H9 (cell line): ENCODE data around the gene PPP2R5B. TPM values are rescaled to one million over a fixed set of nuclear protein-coding genes. Genes with fewer than 3 reads are reported as not detected.

Experiments
- DNase-seq: peaks from one replicate; pipeline ENCODE4 v3.0.0-alpha.2; 2017
- H2AFZ ChIP-seq: one replicate; pipeline ENCODE4 v1.6.1; 2013; ENCODE audit warnings: mild to moderate bottlenecking, low read length, control low read depth, moderate library complexity
- H2AK5ac ChIP-seq: 2 replicates; pipeline ENCODE4 v1.6.1; 2013; ENCODE audit warnings: low read length, control low read depth, mixed read lengths; ENCODE audit not compliant: insufficient read length
- H2BK120ac ChIP-seq: one replicate; pipeline ENCODE4 v1.6.1; 2013; ENCODE audit warnings: low read depth, mild to moderate bottlenecking, low read length, control low read depth, inconsistent platforms; ENCODE audit not compliant: poor library complexity, severe bottlenecking
- H2BK12ac ChIP-seq: 2 replicates; pipeline ENCODE4 v1.6.1; 2013; ENCODE audit warnings: low read length, control low read depth, mixed read lengths, low read depth; ENCODE audit not compliant: insufficient read length
- H2BK15ac ChIP-seq: 2 replicates; pipeline ENCODE4 v1.6.1; 2013; ENCODE audit warnings: low read depth, low read length, control low read depth
- H2BK20ac ChIP-seq: one replicate; pipeline ENCODE4 v1.6.1; 2013; ENCODE audit warnings: low read depth, mild to moderate bottlenecking, low read length, control low read depth, inconsistent platforms; ENCODE audit not compliant: poor library complexity, severe bottlenecking
- H2BK5ac ChIP-seq: 2 replicates; pipeline ENCODE4 v1.6.1; 2013; ENCODE audit warnings: low read length, control low read depth, mixed read lengths; ENCODE audit not compliant: insufficient read length
- H3K14ac ChIP-seq: 2 replicates; pipeline ENCODE4 v1.6.1; 2013; ENCODE audit warnings: low read length, control low read depth; ENCODE audit not compliant: insufficient read depth
- H3K18ac ChIP-seq: 2 replicates; pipeline ENCODE4 v1.6.1; 2013; ENCODE audit warnings: low read depth, mild to moderate bottlenecking, mixed read lengths, low read length, control low read depth; ENCODE audit not compliant: insufficient read length
- H3K23ac ChIP-seq: 2 replicates; pipeline ENCODE4 v1.6.1; 2013; ENCODE audit warnings: low read length, control low read depth, mixed read lengths, low read depth; ENCODE audit not compliant: insufficient read length
- H3K23me2 ChIP-seq: 2 replicates; pipeline ENCODE4 v1.6.1; 2013; ENCODE audit warnings: low read depth, mild to moderate bottlenecking, mixed read lengths, low read length, control low read depth; ENCODE audit not compliant: insufficient read length, poor library complexity, severe bottlenecking
- H3K27ac ChIP-seq: 2 replicates; pipeline ENCODE4 v1.5.1; 2013; ENCODE audit warnings: low read length, control low read depth, mixed read lengths, low read depth; ENCODE audit not compliant: insufficient read length
- H3K27me3 ChIP-seq: 2 replicates; pipeline ENCODE4 v1.6.1; 2013; ENCODE audit warnings: low read length, control low read depth, inconsistent platforms; ENCODE audit not compliant: insufficient read depth
- H3K4ac ChIP-seq: 2 replicates; pipeline ENCODE4 v1.6.1; 2013; ENCODE audit warnings: low read depth, mild to moderate bottlenecking, control low read depth, inconsistent platforms, low read length, moderate library complexity
- H3K4me1 ChIP-seq: 2 replicates; pipeline ENCODE4 v1.6.1; 2013; ENCODE audit warnings: low read length, control low read depth, inconsistent platforms; ENCODE audit not compliant: insufficient read depth
- H3K4me2 ChIP-seq: 2 replicates; pipeline ENCODE4 v1.6.1; 2013; ENCODE audit warnings: low read length, control low read depth, mixed read lengths; ENCODE audit not compliant: insufficient read length, insufficient read depth
- H3K56ac ChIP-seq: 2 replicates; pipeline ENCODE4 v1.6.1; 2013; ENCODE audit warnings: low read depth, mild to moderate bottlenecking, mixed read lengths, low read length, control low read depth; ENCODE audit not compliant: insufficient read length
- H3K79me1 ChIP-seq: 2 replicates; pipeline ENCODE4 v1.6.1; 2013; ENCODE audit warnings: low read depth, mild to moderate bottlenecking, moderate library complexity, low read length, control low read depth, inconsistent platforms; ENCODE audit not compliant: insufficient read depth, poor library complexity, severe bottlenecking
- H3K79me2 ChIP-seq: 2 replicates; pipeline ENCODE4 v1.6.1; 2013; ENCODE audit warnings: low read length, control low read depth, inconsistent platforms; ENCODE audit not compliant: insufficient read depth
- H3K9ac ChIP-seq: 2 replicates; pipeline ENCODE4 v1.6.1; 2013; ENCODE audit warnings: low read length, control low read depth, mixed read lengths; ENCODE audit not compliant: insufficient read length; ENCODE audit errors: extremely low read depth
- H3K9me3 ChIP-seq: one replicate; pipeline ENCODE4 v1.6.1; 2013; ENCODE audit warnings: low read depth, low read length, inconsistent platforms; ENCODE audit not compliant: control insufficient read depth
- H3T11ph ChIP-seq: one replicate; pipeline ENCODE4 v1.6.1; 2013; ENCODE audit warnings: mild to moderate bottlenecking, low read length, control low read depth, inconsistent platforms
- H4K20me1 ChIP-seq: one replicate; pipeline ENCODE4 v1.6.1; 2013; ENCODE audit not compliant: control insufficient read depth, insufficient read length, insufficient read depth
- H4K5ac ChIP-seq: 2 replicates; pipeline ENCODE4 v1.6.1; 2013; ENCODE audit warnings: low read depth, mild to moderate bottlenecking, mixed read lengths, low read length, control low read depth; ENCODE audit not compliant: insufficient read length
- H4K8ac ChIP-seq: replicated peaks from 2 replicates; pipeline ENCODE4 v1.6.1; 2013; ENCODE audit warnings: low read length, control low read depth, mixed read lengths, low read depth; ENCODE audit not compliant: insufficient read length
- H4K91ac ChIP-seq: 2 replicates; pipeline ENCODE4 v1.6.1; 2013; ENCODE audit warnings: low read depth, mild to moderate bottlenecking, moderate library complexity, mixed read lengths, low read length, control low read depth; ENCODE audit not compliant: insufficient read length
- H3K27ac Mint-ChIP-seq, 3 experiments: 2 replicates in 2 of 3; 3 replicates in 1 of 3; pipeline ENCODE4 v1.8.0; 2020 to 2021; ENCODE audit warnings: mixed read lengths in 3 of 3, mild to moderate bottlenecking in 1 of 3, moderate library complexity in 1 of 3
- H3K27me3 Mint-ChIP-seq: 2 replicates; pipeline ENCODE4 v1.8.0; 2021; ENCODE audit warnings: low read depth, mild to moderate bottlenecking, moderate library complexity, mixed read lengths
- H3K36me3 Mint-ChIP-seq, 3 experiments: 2 replicates in 2 of 3; 3 replicates in 1 of 3; pipeline ENCODE4 v1.8.0; 2020 to 2021; ENCODE audit warnings: low read depth in 3 of 3, mixed read lengths in 3 of 3; ENCODE audit not compliant: insufficient read depth in 1 of 3
- H3K4me1 Mint-ChIP-seq, 2 experiments: 2 replicates each; pipeline ENCODE4 v1.8.0; 2020; ENCODE audit warnings: mixed read lengths in 2 of 2
- H3K4me3 Mint-ChIP-seq, 2 experiments: 2 replicates in 1 of 2; 3 replicates in 1 of 2; pipeline ENCODE4 v1.8.0; 2020 to 2021; ENCODE audit warnings: mild to moderate bottlenecking in 2 of 2, mixed read lengths in 2 of 2, moderate library complexity in 1 of 2
- H3K9me3 Mint-ChIP-seq, 2 experiments: 2 replicates in 1 of 2; 3 replicates in 1 of 2; pipeline ENCODE4 v1.8.0; 2020; ENCODE audit warnings: mild to moderate bottlenecking in 2 of 2, mixed read lengths in 2 of 2, moderate library complexity in 1 of 2
- WGBS: extraction: QIAGEN DNeasy Blood & Tissue Kit; methylation state at CpG from one replicate; pipeline ENCODE4 v1.1.7; 2013; ENCODE audit warnings: missing lambda C conversion rate, low lambda C conversion rate, mixed read lengths; ENCODE audit not compliant: insufficient read length; ENCODE audit errors: extremely low coverage; 5-methylcytosine and 5-hydroxymethylcytosine counted together
- total RNA-seq: library from RNA; stranded (reverse); gene quantifications from 2 replicates; pipeline ENCODE4 v1.2.1, GENCODE V29; 2021
- TF ChIP-seq, protein P1 (sequence below): fragments of 200-600 bp; sonication (generic); conservative IDR thresholded peaks from 3 replicates; pipeline ENCODE4 v1.8.0; 2021; ENCODE audit warnings: antibody characterized with exemption, mild to moderate bottlenecking

Gene PPP2R5B
- total RNA-seq, 1 experiment from 2014 or later, result 6.3 TPM

DNA sequence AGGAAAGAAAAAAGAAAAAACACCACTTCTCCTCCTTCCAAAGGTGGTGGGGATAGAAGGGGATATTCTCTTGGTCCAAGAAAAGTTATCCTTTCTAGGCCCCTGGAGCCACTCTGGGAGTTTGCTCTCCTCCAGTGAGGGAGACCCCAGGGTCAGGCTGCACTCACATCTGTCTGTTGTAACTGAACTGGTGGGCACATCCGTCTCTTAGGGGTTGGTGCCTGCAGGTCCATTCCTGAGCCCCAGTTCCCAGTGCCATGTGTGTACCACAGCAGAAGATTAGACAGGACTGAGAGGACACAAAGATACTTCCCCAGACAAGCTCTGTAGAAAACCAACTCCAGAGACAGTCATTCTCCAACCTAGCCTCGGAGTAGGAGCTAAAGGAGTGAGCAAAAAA is 4.4 kb upstream of the PPP2R5B start:
- Histone ChIP-seq H3K14ac (no peak overlapping the region), H2BK20ac (no peak overlapping the region), H3K4me2 (no peak overlapping the region), H3K23ac (no peak overlapping the region), H3K4me1 (no peaks in the 10 kb centered on the region), H3K27ac (no peak overlapping the region), H4K8ac (no peak overlapping the region), H3K9me3 (no peaks in the 10 kb centered on the region), H4K5ac (no peak overlapping the region), H2BK5ac (no peak overlapping the region), H2AK5ac (no peak overlapping the region), H4K20me1 (no peaks in the 10 kb centered on the region), H2BK15ac (no peak overlapping the region), H3K4ac (no peak overlapping the region), H2AFZ (no peak overlapping the region), H3K79me1 (no peaks in the 10 kb centered on the region), H3K9ac (no peak overlapping the region), H3K23me2 (peaks cover 16% of the 10 kb centered on the region), H3K18ac (no peak overlapping the region), H3T11ph (no peak overlapping the region), H3K27me3 (no peaks in the 10 kb centered on the region), H2BK12ac (no peak overlapping the region), H3K56ac (no peak overlapping the region), H4K91ac (no peak overlapping the region), H3K79me2 (no peaks in the 10 kb centered on the region), H2BK120ac (no peak overlapping the region)
- TF ChIP-seq, protein P1, sequence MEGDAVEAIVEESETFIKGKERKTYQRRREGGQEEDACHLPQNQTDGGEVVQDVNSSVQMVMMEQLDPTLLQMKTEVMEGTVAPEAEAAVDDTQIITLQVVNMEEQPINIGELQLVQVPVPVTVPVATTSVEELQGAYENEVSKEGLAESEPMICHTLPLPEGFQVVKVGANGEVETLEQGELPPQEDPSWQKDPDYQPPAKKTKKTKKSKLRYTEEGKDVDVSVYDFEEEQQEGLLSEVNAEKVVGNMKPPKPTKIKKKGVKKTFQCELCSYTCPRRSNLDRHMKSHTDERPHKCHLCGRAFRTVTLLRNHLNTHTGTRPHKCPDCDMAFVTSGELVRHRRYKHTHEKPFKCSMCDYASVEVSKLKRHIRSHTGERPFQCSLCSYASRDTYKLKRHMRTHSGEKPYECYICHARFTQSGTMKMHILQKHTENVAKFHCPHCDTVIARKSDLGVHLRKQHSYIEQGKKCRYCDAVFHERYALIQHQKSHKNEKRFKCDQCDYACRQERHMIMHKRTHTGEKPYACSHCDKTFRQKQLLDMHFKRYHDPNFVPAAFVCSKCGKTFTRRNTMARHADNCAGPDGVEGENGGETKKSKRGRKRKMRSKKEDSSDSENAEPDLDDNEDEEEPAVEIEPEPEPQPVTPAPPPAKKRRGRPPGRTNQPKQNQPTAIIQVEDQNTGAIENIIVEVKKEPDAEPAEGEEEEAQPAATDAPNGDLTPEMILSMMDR, result no peak
- no peak for DNase-seq
- Mint-ChIP-seq H3K4me3 (no peak overlapping the region), H3K27ac (no peak overlapping the region), H3K27me3 (peaks cover 3% of the 10 kb centered on the region), H3K36me3 (no peaks in the 10 kb centered on the region), H3K9me3 (no peaks in the 10 kb centered on the region), H3K4me1 (peaks cover 24 to 32% of the 10 kb centered on the region in 2 experiments)
- no CpG with 5 or more reads among the region's 2 CpGs for WGBS
